D721Med (cell line): ENCODE results near the gene ADAMTS8.

Experiments used
- DNase-seq: peaks from one replicate; pipeline ENCODE4 v3.0.0; 2011; ENCODE audit warnings: low spot score; ENCODE audit not compliant: insufficient read length
- FAIRE-seq: peaks from 2 replicates; lab custom pipeline; 2011; peaks lifted over from hg19 to GRCh38; lab: Jason Lieb, UNC
- CTCF ChIP-seq: IDR thresholded peaks from 2 replicates; pipeline ENCODE4 v1.5.1; 2012; ENCODE audit warnings: mild to moderate bottlenecking, control low read depth; ENCODE audit not compliant: insufficient read depth; ENCODE audit errors: missing control alignments

Gene ADAMTS8

GRCh38 chr11:130467116-130467900 lies 38.9 kb upstream of the ADAMTS8 start:
- DNase-seq (no peak), FAIRE-seq (no peak)
- TF ChIP-seq CTCF: no peak

- DNase-seq (no peak), FAIRE-seq (no peak)
- TF ChIP-seq CTCF: no peak
These were observed 36.9 kb upstream of the ADAMTS8 start for GRCh38 chr11:130465263-130465662.

- no peak for TF ChIP-seq CTCF
- FAIRE-seq (no peak), DNase-seq (no peak)
These were observed 35.9 kb upstream of the ADAMTS8 start for GRCh38 chr11:130464291-130464812.

- no peak for TF ChIP-seq CTCF
- DNase-seq (no peak), FAIRE-seq (no peak)
These were observed 34.5 kb upstream of the ADAMTS8 start for GRCh38 chr11:130462931-130463330.

GRCh38 chr11:130462101-130462885 lies 33.9 kb upstream of the ADAMTS8 start:
- DNase-seq (no peak), FAIRE-seq (no peak)
- TF ChIP-seq CTCF: no peak

- DNase-seq (no peak), FAIRE-seq (no peak)
- no peak for TF ChIP-seq CTCF
These were observed 31.1 kb upstream of the ADAMTS8 start for GRCh38 chr11:130459521-130459920.
